Measurements from ENCODE around the gene UTF1. TPM values are rescaled to one million over a fixed set of nuclear protein-coding genes. Genes with fewer than 3 reads are reported as not detected.
"Not testable (repeated sequence)": the region's sequence is repeated elsewhere in the genome, so short reads cannot be mapped to it uniquely, and the experiment has no call there.

Gene UTF1
- total RNA-seq, 4 donors from 2014 or later = not detected

- no peaks in the 10 kb centered on the region for H3K4me1 ChIP-seq
- ATAC-seq = no peak
- H3K36me3 ChIP-seq = no peaks in the 10 kb centered on the region
- H3K27ac ChIP-seq = no peak overlapping the region
- H3K4me3 ChIP-seq = no peak overlapping the region
- no peaks in the 10 kb centered on the region for H3K9me3 ChIP-seq
- WGBS, 2 donors (ENCODE audit: low coverage in 1 of 2) = 73% methylated on average over 3 of the region's 20 CpGs; no CpG with 5 or more reads in 1 of the 2 donors
- no peak for TF ChIP-seq CTCF (IDR thresholded peaks at IDR 0.05)
- no peak for TF ChIP-seq EP300 (IDR thresholded peaks at IDR 0.05)
- TF ChIP-seq POLR2A (IDR thresholded peaks at IDR 0.05) = no peak
- no peak for TF ChIP-seq POLR2AphosphoS5 (IDR thresholded peaks at IDR 0.05)
- peaks cover 48% of the 10 kb centered on the region for H3K27me3 ChIP-seq
These were observed 11.1 kb upstream of the UTF1 start for GRCh38 chr10:133218891-133219290.

DNA sequence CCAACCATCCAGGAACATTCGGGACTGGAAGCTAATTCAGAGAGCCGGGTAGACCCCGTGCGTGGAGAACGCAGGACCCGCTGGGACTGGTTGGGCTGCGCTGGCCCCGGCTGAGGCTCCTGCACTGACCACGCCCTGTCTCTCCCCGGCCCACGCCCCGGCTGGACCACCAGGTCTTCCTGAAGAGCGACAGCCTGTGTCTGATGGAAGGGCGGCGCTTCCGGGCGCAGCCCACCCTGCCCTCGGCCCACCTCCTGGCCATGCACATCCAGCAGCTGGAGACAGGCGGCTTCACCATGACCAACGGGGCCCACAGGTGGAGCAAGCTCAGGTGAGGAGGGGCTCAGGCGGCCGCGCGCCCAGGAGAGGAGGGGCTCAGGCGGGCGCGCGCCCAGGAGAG, 10.2 kb upstream of the UTF1 start:
- no peak overlapping the region for H3K27ac ChIP-seq
- TF ChIP-seq POLR2AphosphoS5 (IDR thresholded peaks at IDR 0.05) (no peak), EP300 (IDR thresholded peaks at IDR 0.05) (no peak), POLR2A (IDR thresholded peaks at IDR 0.05) (no peak), CTCF (IDR thresholded peaks at IDR 0.05) (no peak)
- H3K4me3 ChIP-seq = no peak overlapping the region
- ATAC-seq = no peak
- H3K27me3 ChIP-seq = peaks cover 39% of the 10 kb centered on the region
- no peaks in the 10 kb centered on the region for H3K4me1 ChIP-seq
- 0% methylated on average over 1 of the region's 28 CpGs; no CpG with 5 or more reads in 1 of the 2 donors for WGBS, 2 donors (ENCODE audit: low coverage in 1 of 2)
- H3K36me3 ChIP-seq = no peaks in the 10 kb centered on the region
- H3K9me3 ChIP-seq = no peaks in the 10 kb centered on the region

GRCh38 chr10:133221331-133221730, 8.7 kb upstream of the UTF1 start:
- Histone ChIP-seq H3K27ac (no peak overlapping the region), H3K4me3 (no peak overlapping the region), H3K9me3 (no peaks in the 10 kb centered on the region), H3K4me1 (no peaks in the 10 kb centered on the region), H3K27me3 (peaks cover 42% of the 10 kb centered on the region), H3K36me3 (no peaks in the 10 kb centered on the region)
- 76% methylated on average over 5 of the region's 11 CpGs; no CpG with 5 or more reads in 1 of the 2 donors for WGBS, 2 donors (ENCODE audit: low coverage in 1 of 2)
- no peak for TF ChIP-seq POLR2A (IDR thresholded peaks at IDR 0.05)
- TF ChIP-seq EP300 (IDR thresholded peaks at IDR 0.05) = no peak
- TF ChIP-seq CTCF (IDR thresholded peaks at IDR 0.05) = no peak
- no peak for TF ChIP-seq POLR2AphosphoS5 (IDR thresholded peaks at IDR 0.05)
- ATAC-seq = no peak

DNA sequence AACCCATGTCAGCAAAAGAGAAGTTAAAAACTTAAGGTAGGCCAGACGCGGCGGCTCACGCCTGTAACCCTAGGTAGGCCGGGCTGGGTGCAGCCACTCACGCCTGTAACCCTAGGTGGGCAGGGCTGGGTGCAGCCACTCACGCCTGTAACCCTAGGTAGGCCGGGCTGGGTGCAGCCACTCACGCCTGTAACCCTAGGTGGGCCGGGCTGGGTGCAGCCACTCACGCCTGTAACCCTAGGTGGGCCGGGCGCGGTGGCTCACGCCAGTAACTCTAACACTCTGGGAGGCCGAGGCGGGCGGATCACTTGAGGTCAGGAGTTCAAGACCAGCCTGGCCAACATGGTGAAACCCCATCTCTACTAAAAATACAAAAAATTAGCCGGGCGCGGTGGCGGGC, 8.3 kb upstream of the UTF1 start:
- H3K9me3 ChIP-seq, H3K27ac ChIP-seq, H3K36me3 ChIP-seq, ATAC-seq, H3K4me3 ChIP-seq, H3K4me1 ChIP-seq: not testable (repeated sequence)
- WGBS, 2 donors (ENCODE audit: low coverage in 1 of 2) = 40 to 93% methylated on average over 1 to 7 of the region's 22 CpGs
- H3K27me3 ChIP-seq = peaks cover 47% of the 10 kb centered on the region

DNA sequence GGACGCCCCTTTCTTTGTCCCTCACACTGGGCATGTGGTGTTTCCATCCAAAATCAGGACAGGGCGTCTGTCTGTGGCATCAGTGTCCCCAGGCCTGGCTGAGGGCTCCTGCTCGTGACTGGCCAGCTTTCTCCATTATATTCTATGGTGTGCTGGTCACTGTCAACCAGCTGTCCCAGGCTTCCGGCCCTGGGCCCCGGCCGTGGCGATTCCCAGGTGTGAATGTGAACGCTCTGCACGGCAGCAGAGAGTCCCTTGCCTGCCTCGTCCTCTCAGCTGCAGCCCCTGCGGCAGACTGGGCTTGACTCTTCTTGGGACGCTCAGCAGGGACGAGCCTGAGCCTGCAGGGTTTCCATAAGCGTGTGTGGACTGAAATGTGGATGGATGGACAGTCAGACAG, 5.9 kb upstream of the UTF1 start:
- no peak overlapping the region for H3K27ac ChIP-seq
- TF ChIP-seq EP300 (IDR thresholded peaks at IDR 0.05) = no peak
- no peak for TF ChIP-seq POLR2AphosphoS5 (IDR thresholded peaks at IDR 0.05)
- no peak for TF ChIP-seq POLR2A (IDR thresholded peaks at IDR 0.05)
- TF ChIP-seq CTCF (IDR thresholded peaks at IDR 0.05) = no peak
- no peaks in the 10 kb centered on the region for H3K9me3 ChIP-seq
- no peak for ATAC-seq
- no peaks in the 10 kb centered on the region for H3K36me3 ChIP-seq
- peaks cover 65% of the 10 kb centered on the region for H3K27me3 ChIP-seq
- no peaks in the 10 kb centered on the region for H3K4me1 ChIP-seq
- WGBS, 2 donors (ENCODE audit: low coverage in 1 of 2) = 70% methylated on average over 8 of the region's 14 CpGs; no CpG with 5 or more reads in 1 of the 2 donors
- no peak overlapping the region for H3K4me3 ChIP-seq
